GM12872 (cell line): Measurements from ENCODE around the gene TBX4.
A peak's percentile ranks its signal among the peaks of the same experiment; 100 is the strongest.

Experiments
- CTCF ChIP-seq: IDR thresholded peaks from 3 replicates; pipeline ENCODE4 v1.5.1; 2011; ENCODE audit warnings: low read depth, mild to moderate bottlenecking, low read length, moderate library complexity; ENCODE audit not compliant: insufficient read depth

TBX4 gene

GRCh38 chr17:61411261-61412142 lies 40.7 kb upstream of the TBX4 start:
- peak; percentile 20; the same call in 2 of the 3 replicates for TF ChIP-seq CTCF

GRCh38 chr17:61412143-61412859 lies 39.9 kb upstream of the TBX4 start:
- TF ChIP-seq CTCF = peak; percentile 93

- TF ChIP-seq CTCF = no peak
Observed at GRCh38 chr17:61412860-61413660, 39.2 kb upstream of the TBX4 start.

- no peak for TF ChIP-seq CTCF
Observed at GRCh38 chr17:61413661-61414126, 38.5 kb upstream of the TBX4 start.

- TF ChIP-seq CTCF = no peak
Observed at GRCh38 chr17:61414141-61414935, 37.9 kb upstream of the TBX4 start.

GRCh38 chr17:61414936-61415251 lies 37.3 kb upstream of the TBX4 start:
- no peak for TF ChIP-seq CTCF
